Mucosa of rectum (tissue), 2 donors: ENCODE results near the gene MADD.
"Not testable (repeated sequence)": the region's sequence is repeated elsewhere in the genome, so short reads cannot be mapped to it uniquely, and the experiment has no call there.

Experiments used
- H3K27ac ChIP-seq, 2 donors: one replicate each; pipeline ENCODE4 v1.7.0; 2013; ENCODE audit warnings: inconsistent platforms in 2 of 2, low read depth in 2 of 2, low read length in 2 of 2
- H3K27me3 ChIP-seq, 2 donors: one replicate each; pipeline ENCODE4 v1.7.0; 2013; ENCODE audit warnings: low read length in 2 of 2; ENCODE audit not compliant: control insufficient read depth in 2 of 2, insufficient read depth in 2 of 2
- H3K36me3 ChIP-seq, 2 donors: one replicate each; pipeline ENCODE4 v1.7.0; 2013; ENCODE audit warnings: low read length in 2 of 2; ENCODE audit not compliant: control insufficient read depth in 2 of 2, insufficient read depth in 2 of 2
- H3K4me1 ChIP-seq, 2 donors: one replicate each; pipeline ENCODE4 v1.7.0; 2013; ENCODE audit warnings: low read length in 2 of 2, mild to moderate bottlenecking in 1 of 2; ENCODE audit not compliant: control insufficient read depth in 2 of 2, insufficient read depth in 2 of 2
- H3K4me3 ChIP-seq, 2 donors: one replicate each; pipeline ENCODE4 v1.7.0; 2013; ENCODE audit warnings: low read length in 2 of 2
- H3K9ac ChIP-seq, 2 donors: one replicate each; pipeline ENCODE4 v1.7.0; 2013; ENCODE audit warnings: low read length in 2 of 2, low read depth in 1 of 2, mild to moderate bottlenecking in 1 of 2
- H3K9me3 ChIP-seq, 2 donors: one replicate each; pipeline ENCODE4 v1.7.0; 2013; ENCODE audit warnings: low read length in 2 of 2; ENCODE audit not compliant: control insufficient read depth in 2 of 2
- donor health status: healthy.
- donor health status: Normal muscosa, but diverticular disease.

The MADD gene

GRCh38 chr11:47316501-47316900 is 46.6 kb downstream of the MADD start:
- not testable (repeated sequence) for H3K9me3 ChIP-seq, H3K27ac ChIP-seq, H3K27me3 ChIP-seq, H3K9ac ChIP-seq, H3K4me3 ChIP-seq, H3K4me1 ChIP-seq
- H3K36me3 ChIP-seq: peaks cover 33 to 52% of the 10 kb centered on the region in 2 donors

GRCh38 chr11:47317064-47317828 is 47.3 kb downstream of the MADD start:
- H3K27me3 ChIP-seq: no peaks in the 10 kb centered on the region
- H3K9me3 ChIP-seq: no peaks in the 10 kb centered on the region
- H3K9ac ChIP-seq: no peak overlapping the region
- H3K4me1 ChIP-seq: no peaks in the 10 kb centered on the region
- no peak overlapping the region for H3K27ac ChIP-seq
- H3K36me3 ChIP-seq: peaks cover 33 to 52% of the 10 kb centered on the region in 2 donors
- H3K4me3 ChIP-seq: no peak overlapping the region

- H3K4me3 ChIP-seq: no peak overlapping the region
- H3K9me3 ChIP-seq: no peaks in the 10 kb centered on the region
- H3K27ac ChIP-seq: no peak overlapping the region
- no peak overlapping the region for H3K9ac ChIP-seq
- peaks cover 31 to 42% of the 10 kb centered on the region in 2 donors for H3K36me3 ChIP-seq
- H3K4me1 ChIP-seq: no peaks in the 10 kb centered on the region
- no peaks in the 10 kb centered on the region for H3K27me3 ChIP-seq
Observed at GRCh38 chr11:47318166-47318565, 48.2 kb downstream of the MADD start.

- no peaks in the 10 kb centered on the region for H3K4me1 ChIP-seq
Observed at GRCh38 chr11:47324520-47324919, 54.6 kb downstream of the MADD start.

DNA sequence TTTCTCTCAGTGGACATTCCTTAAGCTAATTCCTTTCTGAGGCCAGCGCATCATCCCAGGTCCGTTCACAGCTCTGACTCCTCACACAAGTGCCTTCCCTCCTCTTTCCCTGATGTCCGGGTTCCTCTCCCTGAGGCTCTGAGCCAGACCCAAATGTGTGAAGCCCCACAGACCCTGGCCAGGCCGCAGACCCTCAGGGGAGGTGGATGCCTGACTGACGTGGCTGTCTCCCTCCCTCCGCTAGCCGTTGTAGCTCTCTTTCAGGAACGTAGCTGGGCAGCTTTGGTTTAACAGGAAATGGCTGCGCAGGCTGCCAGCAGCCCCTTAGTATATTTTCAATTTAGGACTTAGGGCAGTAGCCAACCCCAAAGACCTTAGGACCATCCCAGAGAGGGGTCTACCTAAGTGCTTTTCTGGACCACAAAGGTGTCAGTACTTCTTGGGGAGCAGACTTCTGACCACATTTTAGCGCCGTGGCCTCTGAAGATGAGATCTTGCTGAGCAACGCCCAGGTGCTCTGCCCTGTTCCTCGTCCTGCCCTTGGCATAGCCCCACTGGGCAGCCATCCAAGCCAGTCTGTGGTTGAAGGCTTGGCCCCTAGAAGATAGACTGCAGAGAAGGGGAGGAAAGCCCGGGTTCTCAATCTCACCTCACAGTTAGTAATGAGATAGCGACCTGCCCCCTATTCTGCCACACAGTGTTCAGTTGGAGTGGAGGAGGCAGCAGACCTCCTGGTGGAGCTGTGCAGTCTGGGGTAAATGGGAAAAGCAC is 55.5 kb downstream of the MADD start:
- Histone ChIP-seq H3K36me3 (peaks cover 42 to 64% of the 10 kb centered on the region in 2 donors), H3K4me3 (no peak overlapping the region), H3K27ac (no peak overlapping the region), H3K9me3 (no peaks in the 10 kb centered on the region), H3K4me1 (no peaks in the 10 kb centered on the region), H3K27me3 (no peaks in the 10 kb centered on the region), H3K9ac (no peak overlapping the region)

More at GRCh38 chr11:47324520-47324919, 54.6 kb downstream of the MADD start:
- H3K9me3 ChIP-seq: no peaks in the 10 kb centered on the region
- no peaks in the 10 kb centered on the region for H3K27me3 ChIP-seq
- no peak overlapping the region for H3K9ac ChIP-seq
- H3K36me3 ChIP-seq: peaks cover 37 to 56% of the 10 kb centered on the region in 2 donors
- H3K27ac ChIP-seq: no peak overlapping the region
- H3K4me3 ChIP-seq: no peak overlapping the region

- peaks cover 0 to 5% of the 10 kb centered on the region in 2 donors for H3K4me1 ChIP-seq
- H3K36me3 ChIP-seq: peaks cover 42 to 63% of the 10 kb centered on the region in 2 donors
- no peak overlapping the region for H3K9ac ChIP-seq
- H3K27me3 ChIP-seq: no peaks in the 10 kb centered on the region
- H3K9me3 ChIP-seq: no peaks in the 10 kb centered on the region
- H3K4me3 ChIP-seq: no peak overlapping the region
- H3K27ac ChIP-seq: no peak overlapping the region
Observed at GRCh38 chr11:47326198-47326597, 56.3 kb downstream of the MADD start.

DNA sequence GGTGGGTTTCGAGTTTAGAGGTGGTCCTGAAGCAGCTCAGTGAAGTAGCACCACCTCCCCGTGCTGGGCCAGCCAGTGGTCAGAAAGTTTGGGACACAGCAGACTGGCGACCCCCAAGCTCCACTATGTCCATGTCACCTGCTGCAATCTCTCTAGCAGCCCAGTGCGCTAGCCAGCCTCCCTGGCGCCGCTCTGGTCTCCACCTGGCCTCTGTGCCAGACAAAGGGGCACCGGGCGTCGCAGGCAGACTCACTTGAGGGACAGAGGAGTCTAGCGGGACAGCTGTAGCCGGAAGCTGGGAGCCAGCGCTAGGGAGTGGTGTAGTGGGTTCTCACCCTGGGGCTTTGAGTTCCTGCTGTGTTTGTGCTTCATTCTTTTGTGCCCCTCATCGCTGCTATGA is 57.1 kb downstream of the MADD start:
- Histone ChIP-seq H3K27me3 (no peaks in the 10 kb centered on the region), H3K9ac (no peak overlapping the region), H3K4me1 (peaks cover 6 to 13% of the 10 kb centered on the region in 2 donors), H3K4me3 (no peak overlapping the region), H3K36me3 (peaks cover 36 to 55% of the 10 kb centered on the region in 2 donors), H3K27ac (no peak overlapping the region), H3K9me3 (no peaks in the 10 kb centered on the region)

DNA sequence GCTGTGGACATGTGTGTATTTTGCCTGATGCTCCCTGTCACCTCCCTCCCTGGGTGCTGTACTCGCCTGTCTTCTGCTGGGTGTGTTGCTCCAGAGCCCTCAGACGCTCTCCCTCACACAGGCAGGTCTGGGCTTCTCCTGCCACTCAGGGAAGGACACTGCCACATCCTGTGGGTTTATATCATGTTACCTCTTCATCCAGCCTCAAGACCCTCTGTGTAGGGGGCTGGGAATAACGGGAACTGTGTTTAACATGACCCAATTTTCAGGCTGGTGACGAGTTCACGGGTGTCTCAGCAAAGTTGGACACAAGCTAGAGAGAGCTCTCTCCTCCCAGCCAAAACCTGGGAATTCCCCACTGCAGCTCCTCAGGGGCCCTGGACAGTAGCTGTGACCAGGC is 58.0 kb downstream of the MADD start:
- H3K27me3 ChIP-seq: no peaks in the 10 kb centered on the region
- H3K36me3 ChIP-seq: peaks cover 34 to 53% of the 10 kb centered on the region in 2 donors
- H3K27ac ChIP-seq: no peak overlapping the region
- H3K4me3 ChIP-seq: no peak overlapping the region
- peaks cover 10 to 18% of the 10 kb centered on the region in 2 donors for H3K4me1 ChIP-seq
- no peak overlapping the region for H3K9ac ChIP-seq
- no peaks in the 10 kb centered on the region for H3K9me3 ChIP-seq

GRCh38 chr11:47328449-47329390 is 58.8 kb downstream of the MADD start:
- Histone ChIP-seq H3K36me3 (peaks cover 34 to 53% of the 10 kb centered on the region in 2 donors), H3K9me3 (no peaks in the 10 kb centered on the region), H3K27ac (no peak overlapping the region), H3K4me1 (peaks cover 10 to 18% of the 10 kb centered on the region in 2 donors), H3K4me3 (no peak overlapping the region), H3K27me3 (no peaks in the 10 kb centered on the region), H3K9ac (no peak overlapping the region)
